Mucosa of descending colon (tissue), 3 donors: ENCODE results near the gene PSTPIP2. TPM values are rescaled to one million over a fixed set of nuclear protein-coding genes. Genes with fewer than 3 reads are reported as not detected.

Experiments
- ATAC-seq: fragments of 200-7000 bp; cut with Tn5 transposase; one replicate; pipeline ENCODE4 v1.9.1; 2020; ENCODE audit warnings: mild to moderate bottlenecking, moderate library complexity
- DNase-seq, 3 donors: peaks; one replicate each; pipeline ENCODE4 v3.0.0-alpha.2; 2020
- H3K36me3 ChIP-seq: fragments of 200-600 bp; one replicate; pipeline ENCODE4 v1.8.0; 2021; ENCODE audit warnings: low read depth, mild to moderate bottlenecking
- H3K4me1 ChIP-seq: fragments of 200-600 bp; one replicate; pipeline ENCODE4 v1.8.0; 2021; ENCODE audit warnings: low read depth, mild to moderate bottlenecking
- H3K4me3 ChIP-seq: fragments of 200-600 bp; one replicate; pipeline ENCODE4 v1.8.0; 2021; ENCODE audit warnings: mild to moderate bottlenecking
- H3K9me3 ChIP-seq: fragments of 200-600 bp; one replicate; pipeline ENCODE4 v1.8.0; 2021; ENCODE audit warnings: mild to moderate bottlenecking
- intact Hi-C, 2 donors: fragments of 100-400 bp; cut with DNase I in 1 of 2; cut with micrococcal nuclease in 1 of 2; formaldehyde crosslinking; loops; one replicate each; pipeline versions ENCODE4 v1.11.0 to v1.11.1; 2022; cut with DNase I, micrococcal nuclease
- total RNA-seq, 3 donors: library from RNA; stranded (reverse); fragmentation: NEBNext Ultra II Directional in 2 of 3; extraction: Animal tissue kit (Norgen Biotek cat#: 25700) in 2 of 3; gene quantifications; one replicate each; pipeline versions ENCODE4 v1.2.1 to v1.2.4, GENCODE V29; 2021 to 2023
- TF ChIP-seq, protein P1 (sequence below): fragments of 200-600 bp; IDR thresholded peaks from one replicate; pipeline ENCODE4 v1.8.0; 2022; ENCODE audit warnings: antibody characterized with exemption, mild to moderate bottlenecking
- donor health status: DM: no; HTN: no; CAD: no; lungs with moderate emphysema.
- donor health status: DM: no; HTN: no; CAD: no.
- donor health status: DM: no; HTN: yes; CAD: no.

PSTPIP2 gene
- total RNA-seq, 3 donors from 2014 or later: 2.9 to 9.4 (median 9.0) TPM

- intact Hi-C loops: no loop called here
- ATAC-seq: no peak
- TF ChIP-seq, protein P1, sequence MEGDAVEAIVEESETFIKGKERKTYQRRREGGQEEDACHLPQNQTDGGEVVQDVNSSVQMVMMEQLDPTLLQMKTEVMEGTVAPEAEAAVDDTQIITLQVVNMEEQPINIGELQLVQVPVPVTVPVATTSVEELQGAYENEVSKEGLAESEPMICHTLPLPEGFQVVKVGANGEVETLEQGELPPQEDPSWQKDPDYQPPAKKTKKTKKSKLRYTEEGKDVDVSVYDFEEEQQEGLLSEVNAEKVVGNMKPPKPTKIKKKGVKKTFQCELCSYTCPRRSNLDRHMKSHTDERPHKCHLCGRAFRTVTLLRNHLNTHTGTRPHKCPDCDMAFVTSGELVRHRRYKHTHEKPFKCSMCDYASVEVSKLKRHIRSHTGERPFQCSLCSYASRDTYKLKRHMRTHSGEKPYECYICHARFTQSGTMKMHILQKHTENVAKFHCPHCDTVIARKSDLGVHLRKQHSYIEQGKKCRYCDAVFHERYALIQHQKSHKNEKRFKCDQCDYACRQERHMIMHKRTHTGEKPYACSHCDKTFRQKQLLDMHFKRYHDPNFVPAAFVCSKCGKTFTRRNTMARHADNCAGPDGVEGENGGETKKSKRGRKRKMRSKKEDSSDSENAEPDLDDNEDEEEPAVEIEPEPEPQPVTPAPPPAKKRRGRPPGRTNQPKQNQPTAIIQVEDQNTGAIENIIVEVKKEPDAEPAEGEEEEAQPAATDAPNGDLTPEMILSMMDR: no peak
- no peaks in the 10 kb centered on the region for H3K9me3 ChIP-seq
- no peak for DNase-seq
- peaks cover 5% of the 10 kb centered on the region for H3K36me3 ChIP-seq
- no peak overlapping the region for H3K4me3 ChIP-seq
- no peaks in the 10 kb centered on the region for H3K4me1 ChIP-seq
Observed at GRCh38 chr18:45951016-45951714, 120.9 kb downstream of the PSTPIP2 start.

- no peak overlapping the region for H3K4me3 ChIP-seq
- no peaks in the 10 kb centered on the region for H3K4me1 ChIP-seq
- no peak for ATAC-seq
- H3K9me3 ChIP-seq: no peaks in the 10 kb centered on the region
- DNase-seq: no peak
- TF ChIP-seq, protein P1: no peak
- H3K36me3 ChIP-seq: peaks cover 21% of the 10 kb centered on the region
- intact Hi-C loops: no loop called here
Observed at GRCh38 chr18:45945669-45946068, 126.4 kb downstream of the PSTPIP2 start.

DNA sequence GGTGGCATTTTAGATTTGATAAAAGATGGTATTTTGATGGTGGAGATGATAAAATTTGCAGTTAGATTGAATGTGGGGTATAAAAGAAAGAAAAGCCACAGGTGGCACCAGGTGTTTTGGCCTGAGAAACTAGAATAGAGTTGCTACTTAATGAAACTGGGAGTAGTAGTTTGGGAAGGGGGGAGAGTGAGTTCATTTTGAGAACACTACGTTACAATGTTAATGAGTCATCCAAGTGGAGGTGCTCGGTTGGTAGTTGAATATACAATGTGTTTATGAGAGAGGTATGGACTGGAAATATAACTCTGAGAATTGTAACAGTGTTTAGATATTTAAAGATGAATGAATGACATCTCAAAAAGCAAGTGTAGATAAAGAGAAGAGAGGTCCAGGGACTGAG is 131.3 kb downstream of the PSTPIP2 start:
- DNase-seq (no peak), ATAC-seq (no peak)
- H3K4me1 ChIP-seq: no peaks in the 10 kb centered on the region
- H3K4me3 ChIP-seq: no peak overlapping the region
- H3K9me3 ChIP-seq: no peaks in the 10 kb centered on the region
- intact Hi-C loops: no loop called here
- peaks cover 16% of the 10 kb centered on the region for H3K36me3 ChIP-seq
- TF ChIP-seq, protein P1: no peak

DNA sequence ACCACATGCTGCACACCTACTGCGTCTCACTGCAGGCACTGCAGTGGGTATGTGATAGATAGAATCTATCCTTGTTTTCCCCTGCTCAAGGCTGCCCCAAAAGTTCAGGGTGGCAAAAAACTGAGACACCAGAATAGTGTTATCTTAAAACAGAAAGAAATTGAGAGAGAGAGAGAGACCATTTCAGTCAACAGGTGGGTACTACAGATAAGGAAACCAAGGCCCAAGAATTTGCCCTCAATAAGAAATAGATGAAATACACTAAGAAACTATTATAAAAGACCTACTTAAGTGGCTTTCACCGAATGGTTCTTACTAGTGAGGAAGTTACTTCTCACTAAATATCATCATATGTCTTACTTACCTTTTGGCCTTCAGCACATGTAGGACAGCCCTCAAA is 132.8 kb downstream of the PSTPIP2 start:
- ATAC-seq (no peak), DNase-seq (no peak)
- no peaks in the 10 kb centered on the region for H3K4me1 ChIP-seq
- H3K4me3 ChIP-seq: no peak overlapping the region
- peaks cover 9% of the 10 kb centered on the region for H3K36me3 ChIP-seq
- intact Hi-C loops: no loop called here
- TF ChIP-seq, protein P1: no peak
- H3K9me3 ChIP-seq: no peaks in the 10 kb centered on the region

DNA sequence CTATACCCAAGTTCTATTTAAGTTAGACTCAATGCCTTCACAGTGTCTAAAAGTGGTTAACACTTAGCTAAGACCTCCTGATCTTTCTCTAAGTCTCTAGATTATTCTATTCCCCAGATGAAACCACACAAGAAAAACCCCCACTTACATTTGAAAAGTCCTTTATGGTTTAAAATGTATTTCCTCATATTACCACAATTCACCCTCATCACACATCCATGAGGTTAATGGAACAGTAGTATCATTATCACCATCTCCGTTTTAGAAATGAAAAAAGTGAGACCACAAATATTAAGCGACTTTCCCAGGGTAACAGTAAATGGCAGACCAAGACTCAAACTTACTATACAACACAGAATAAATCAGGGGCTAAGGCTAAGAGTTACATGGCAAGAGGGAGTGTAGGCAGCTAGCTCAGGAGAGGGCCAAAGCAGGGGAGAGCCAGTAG is 133.5 kb downstream of the PSTPIP2 start:
- DNase-seq: no peak
- TF ChIP-seq, protein P1: no peak
- intact Hi-C loops: no loop called here
- no peaks in the 10 kb centered on the region for H3K4me1 ChIP-seq
- no peaks in the 10 kb centered on the region for H3K9me3 ChIP-seq
- H3K4me3 ChIP-seq: no peak overlapping the region
- ATAC-seq: no peak
- H3K36me3 ChIP-seq: peaks cover 8% of the 10 kb centered on the region
